Islet of Langerhans (tissue), 1 donor: ENCODE measurements around the gene LPP.

Experiments
- FAIRE-seq: peaks from one replicate; lab custom pipeline; 2011; peaks lifted over from hg19 to GRCh38; lab: Jason Lieb, UNC

LPP gene

DNA sequence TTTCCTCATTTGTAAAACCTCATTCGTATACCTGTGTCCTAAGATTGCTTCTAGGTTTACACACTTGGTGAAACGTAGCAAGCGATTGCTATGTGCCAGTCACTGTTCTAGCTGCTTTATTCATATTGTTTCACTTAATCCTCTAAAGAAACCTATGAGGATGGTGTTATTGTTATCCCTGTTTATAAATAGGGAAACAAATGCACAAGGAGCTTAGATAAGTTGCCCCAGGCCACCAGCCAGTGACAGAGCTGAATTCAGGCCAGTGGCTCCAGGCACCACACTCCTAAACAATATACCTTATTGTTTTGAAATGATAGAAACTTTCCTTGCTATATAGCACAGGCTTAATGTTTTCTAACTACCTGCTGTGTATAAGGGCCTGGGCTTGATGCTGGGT, 44.0 kb downstream of the LPP start:
- FAIRE-seq: no peak

DNA sequence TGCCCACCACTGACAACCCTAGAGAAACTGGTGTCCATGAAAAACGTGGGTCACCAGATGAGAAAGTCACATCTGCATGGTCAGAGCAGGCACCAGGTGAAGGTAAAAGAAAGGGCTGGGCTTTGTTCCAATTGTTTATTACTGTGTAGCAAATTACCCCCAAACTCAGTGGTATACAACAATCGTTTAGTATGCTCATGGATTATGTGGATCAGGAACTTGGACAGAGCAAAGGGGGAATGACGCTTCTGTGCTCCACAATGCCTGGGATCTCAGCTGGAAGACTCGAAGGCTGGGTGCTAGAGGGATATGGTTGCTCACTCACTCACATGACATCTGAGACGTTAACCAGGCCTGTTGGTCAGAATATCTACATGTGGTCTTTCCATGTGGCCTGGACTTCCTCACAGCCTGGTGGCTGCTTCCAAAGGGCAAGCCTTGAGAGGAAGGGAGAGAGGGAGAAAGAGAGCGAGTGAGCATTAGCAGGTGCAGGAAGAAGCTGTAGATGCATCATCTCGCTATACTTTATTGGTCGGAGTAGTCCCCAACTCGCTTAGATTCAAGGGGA, 44.9 kb downstream of the LPP start:
- FAIRE-seq: no peak

DNA sequence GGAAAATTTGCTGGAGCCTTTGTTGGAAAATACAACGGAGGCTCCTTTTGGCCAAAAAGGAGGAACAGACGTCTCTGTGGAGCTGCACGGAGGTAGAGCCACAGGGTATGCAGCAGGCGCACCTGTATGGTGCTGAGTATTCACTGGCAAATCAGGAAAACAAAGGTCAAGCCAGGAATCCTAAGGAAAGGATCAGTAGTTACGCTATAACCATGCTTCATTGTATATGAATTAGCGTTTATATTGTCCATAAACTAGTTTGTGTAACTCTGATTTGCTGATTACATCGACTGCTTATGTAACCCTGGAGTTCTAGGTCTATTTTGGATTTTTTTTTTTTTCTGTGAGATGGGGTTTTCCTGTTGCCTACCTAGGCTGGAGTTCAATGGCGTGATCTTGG, 45.4 kb downstream of the LPP start:
- no peak for FAIRE-seq

- no peak for FAIRE-seq
Observed at GRCh38 chr3:188200481-188200880, 46.5 kb downstream of the LPP start.

GRCh38 chr3:188202358-188203138, 48.6 kb downstream of the LPP start:
- FAIRE-seq: peak; percentile 68

DNA sequence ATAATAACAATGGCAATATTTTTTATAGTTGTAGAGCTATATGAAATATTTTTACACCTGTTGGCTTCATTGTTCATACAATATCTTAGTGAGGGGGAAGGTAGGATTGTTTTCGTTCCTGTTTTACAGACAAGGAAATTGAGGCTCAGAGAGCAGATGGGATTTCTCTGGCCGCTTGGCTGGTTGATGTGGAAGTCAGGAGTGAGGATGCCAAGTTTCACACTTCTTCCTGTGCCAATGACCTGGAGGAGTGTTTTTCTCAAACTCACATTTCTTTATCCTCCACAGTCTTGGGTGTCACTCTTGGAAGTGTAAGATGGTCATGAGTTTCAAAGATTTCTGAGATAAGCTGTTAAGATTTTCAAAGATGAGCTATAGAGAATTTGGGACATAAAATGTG, 50.6 kb downstream of the LPP start:
- no peak for FAIRE-seq

GRCh38 chr3:188205992-188206416, 52.0 kb downstream of the LPP start:
- no peak for FAIRE-seq

DNA sequence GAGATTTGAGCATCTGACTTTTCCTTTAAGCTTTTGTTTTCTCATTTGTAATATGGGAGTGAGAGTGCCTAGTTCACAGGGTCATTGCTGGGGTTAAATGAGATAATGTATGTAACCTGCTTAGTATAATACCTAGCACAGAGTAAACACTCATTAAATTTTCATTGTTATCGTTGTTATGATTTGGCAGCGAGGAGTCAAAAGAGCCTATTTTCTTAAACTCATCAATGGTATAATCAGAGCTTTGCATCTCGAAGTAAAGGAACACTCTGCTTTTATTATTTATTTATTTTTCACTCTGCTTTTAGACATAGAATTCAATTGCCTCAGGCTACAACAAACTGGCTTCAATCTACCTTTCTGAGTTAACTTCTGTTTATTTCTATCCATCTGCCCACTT, 52.8 kb downstream of the LPP start:
- no peak for FAIRE-seq

DNA sequence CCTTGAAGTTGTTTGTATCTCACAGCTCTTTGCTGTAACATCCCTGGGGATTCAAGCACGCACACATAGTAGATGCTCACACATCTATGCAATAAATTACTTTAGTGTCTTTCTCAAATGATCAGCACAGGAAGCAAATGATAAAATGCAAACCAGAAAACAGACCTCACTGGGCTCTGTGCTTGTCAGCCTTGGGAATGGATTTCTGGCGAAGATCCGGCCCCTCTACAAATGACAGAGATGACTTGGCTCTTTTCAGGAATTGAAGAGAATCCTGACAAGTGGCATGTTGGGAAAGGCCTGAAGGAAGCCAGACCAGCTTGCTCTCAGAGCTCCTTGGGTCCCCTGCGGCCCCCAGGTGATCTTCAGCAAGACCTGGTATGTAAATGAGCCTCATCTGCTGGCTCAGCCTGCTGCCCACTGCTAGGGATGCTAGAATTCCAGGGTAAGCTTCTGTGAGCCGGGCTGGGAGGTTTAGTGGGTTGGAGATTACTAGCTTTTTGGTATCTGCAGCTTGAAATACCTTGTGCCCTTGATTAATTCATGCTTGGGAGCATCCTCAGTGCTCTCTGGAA, 54.1 kb downstream of the LPP start:
- FAIRE-seq: no peak

DNA sequence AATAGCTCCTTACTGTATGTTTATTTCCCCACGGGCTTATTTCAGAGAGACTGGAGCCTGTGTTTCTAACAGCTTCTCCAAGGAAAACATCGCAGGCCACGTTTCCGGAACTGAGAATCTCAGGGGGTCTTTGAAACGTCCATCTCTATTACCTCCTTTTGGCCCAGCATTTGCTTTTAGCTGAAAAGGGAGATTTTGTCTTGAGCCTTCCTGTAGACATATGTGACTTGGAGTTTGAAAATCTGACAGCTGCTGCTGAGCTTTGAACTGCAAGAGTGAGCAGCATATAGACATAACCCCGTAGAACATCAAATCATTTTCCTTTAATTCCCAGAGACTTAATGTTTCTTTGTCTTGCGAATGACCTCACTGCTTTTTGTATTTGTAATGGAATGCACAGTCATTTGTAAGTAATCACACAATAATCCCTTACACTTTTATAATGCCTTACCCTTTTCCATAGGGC, 54.6 kb downstream of the LPP start:
- no peak for FAIRE-seq

DNA sequence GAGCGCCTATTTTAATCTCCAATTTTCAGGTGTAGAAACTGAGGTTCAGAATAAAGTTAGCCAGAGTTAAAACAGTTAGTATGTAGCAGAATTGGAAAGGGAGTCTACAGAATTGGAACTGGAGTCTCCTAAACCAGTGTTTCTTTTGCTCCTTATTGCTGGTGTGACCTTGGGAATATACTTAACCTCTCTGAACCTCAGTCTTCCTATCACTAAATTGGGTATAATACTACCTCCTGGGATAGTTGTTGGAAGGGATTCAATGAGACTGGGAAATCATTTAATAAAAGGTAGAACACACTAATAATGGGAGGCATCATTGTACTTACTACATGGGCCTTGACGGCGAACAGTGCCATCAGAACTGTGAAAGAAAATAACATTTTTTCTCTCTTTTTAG, 55.1 kb downstream of the LPP start:
- no peak for FAIRE-seq

GRCh38 chr3:188209740-188210139, 55.8 kb downstream of the LPP start:
- FAIRE-seq: no peak

GRCh38 chr3:188211476-188211875, 57.5 kb downstream of the LPP start:
- no peak for FAIRE-seq

- no peak for FAIRE-seq
Observed at GRCh38 chr3:188212308-188212969, 58.5 kb downstream of the LPP start.

DNA sequence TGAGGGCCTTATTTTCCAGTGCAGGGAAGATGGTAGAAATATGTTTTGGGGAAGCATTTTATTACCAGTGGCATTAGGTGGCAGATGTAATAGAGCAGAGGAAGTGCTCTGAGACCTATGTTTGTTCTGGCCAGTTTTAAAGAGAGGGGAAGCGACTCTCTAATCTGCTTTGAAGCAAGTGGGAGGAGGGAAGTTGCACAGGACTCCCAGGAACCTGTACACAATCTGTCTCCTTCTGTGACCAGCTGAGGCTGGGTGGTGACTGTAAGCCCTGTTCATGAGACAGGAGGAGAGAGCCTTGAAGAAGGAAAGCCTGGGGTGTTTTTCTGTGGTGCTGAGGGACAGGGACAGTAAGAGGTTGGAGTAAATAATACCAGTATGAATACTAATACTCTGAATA, 60.5 kb downstream of the LPP start:
- no peak for FAIRE-seq

DNA sequence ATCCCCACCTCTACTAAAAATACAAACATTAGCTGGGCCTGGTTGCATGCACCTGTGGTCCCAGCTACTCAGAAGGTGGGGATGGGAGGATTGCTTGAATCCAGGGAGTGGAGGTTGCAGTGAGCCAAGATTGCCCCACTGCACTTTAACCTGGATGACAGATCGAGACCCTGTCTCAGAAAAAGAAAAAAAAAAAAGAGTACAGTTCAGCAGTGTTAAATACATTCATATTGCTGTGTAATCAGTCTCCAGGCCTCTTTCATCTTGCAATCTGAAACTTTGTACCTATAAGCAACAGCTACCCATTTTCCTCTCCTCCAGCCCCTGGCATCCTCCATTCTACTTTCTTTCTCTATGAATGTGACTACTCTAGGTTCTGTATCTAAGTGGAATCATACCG, 61.2 kb downstream of the LPP start:
- FAIRE-seq: no peak

- no peak for FAIRE-seq
Observed at GRCh38 chr3:188217011-188217463, 63.1 kb downstream of the LPP start.

DNA sequence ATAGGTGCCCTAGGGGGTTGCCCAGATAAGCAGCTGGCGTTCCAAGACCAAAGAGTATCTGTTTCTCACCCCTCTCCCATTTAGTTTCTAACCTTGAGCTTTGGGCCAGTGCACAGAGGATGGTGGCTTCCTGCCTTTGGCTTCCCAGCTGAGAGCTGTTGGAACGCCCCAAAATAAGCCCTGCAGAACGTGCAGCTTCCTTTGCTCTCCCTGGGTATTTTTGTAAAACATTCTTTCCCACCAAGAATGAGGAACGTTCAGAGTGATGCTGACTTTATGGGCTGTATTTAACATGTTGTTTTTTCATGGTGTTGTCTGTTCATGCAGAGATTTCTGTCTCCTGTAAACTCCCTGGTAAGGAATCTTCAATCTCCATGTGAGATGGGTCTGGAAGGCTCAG, 63.8 kb downstream of the LPP start:
- FAIRE-seq: no peak

- FAIRE-seq: no peak
Observed at GRCh38 chr3:188218603-188219002, 64.6 kb downstream of the LPP start.

DNA sequence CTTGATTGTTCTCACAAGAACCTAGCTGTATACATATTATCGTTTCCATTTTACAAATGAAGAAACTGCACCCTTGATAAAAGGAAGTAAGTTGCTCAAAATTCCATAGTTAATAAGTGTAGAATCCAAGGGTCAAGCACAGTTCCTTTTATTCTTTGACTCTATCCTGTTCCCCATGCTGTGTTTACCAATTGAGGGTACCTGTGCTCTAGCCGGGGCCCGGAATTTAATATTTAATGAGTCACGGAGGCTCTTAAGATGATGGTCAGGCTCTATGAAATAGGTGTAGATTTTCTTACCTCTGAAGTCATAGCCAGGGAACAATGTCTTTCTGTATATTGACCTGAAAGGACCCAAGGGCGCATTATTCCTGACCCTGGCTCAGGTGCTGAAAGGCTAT, 65.2 kb downstream of the LPP start:
- no peak for FAIRE-seq

DNA sequence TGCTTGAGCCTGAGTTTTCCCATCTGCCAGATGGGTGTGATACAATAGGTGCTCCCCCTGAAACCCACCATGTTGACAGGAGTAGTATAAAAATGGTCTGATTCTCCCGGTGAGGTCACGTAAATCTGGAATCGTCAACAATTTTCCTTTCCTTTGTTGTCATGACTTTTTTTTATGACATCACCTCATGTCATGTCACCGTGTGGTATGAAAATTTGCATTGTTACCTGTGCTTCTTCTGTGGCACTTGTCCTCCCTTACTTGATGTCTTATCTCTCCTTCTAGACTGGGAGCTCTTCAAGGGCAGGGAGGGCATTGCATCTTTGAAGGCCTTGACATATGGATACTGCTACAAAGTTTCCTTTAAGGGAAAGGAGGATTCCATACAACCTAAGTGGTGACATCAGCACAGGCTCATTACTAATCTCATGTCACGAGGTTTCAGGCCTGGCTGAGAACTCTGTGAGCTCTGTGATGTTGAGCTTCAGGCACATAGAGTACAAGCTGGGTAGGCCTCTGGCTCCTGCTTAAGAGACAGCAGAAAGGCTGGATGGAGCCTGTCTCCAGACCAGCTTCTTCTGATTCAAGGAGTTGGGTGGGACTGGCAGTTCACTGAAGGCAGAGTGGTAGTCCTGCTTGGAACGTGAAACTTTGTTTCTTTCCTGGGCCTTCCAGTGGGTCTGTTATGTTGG, 66.3 kb downstream of the LPP start:
- FAIRE-seq: no peak

DNA sequence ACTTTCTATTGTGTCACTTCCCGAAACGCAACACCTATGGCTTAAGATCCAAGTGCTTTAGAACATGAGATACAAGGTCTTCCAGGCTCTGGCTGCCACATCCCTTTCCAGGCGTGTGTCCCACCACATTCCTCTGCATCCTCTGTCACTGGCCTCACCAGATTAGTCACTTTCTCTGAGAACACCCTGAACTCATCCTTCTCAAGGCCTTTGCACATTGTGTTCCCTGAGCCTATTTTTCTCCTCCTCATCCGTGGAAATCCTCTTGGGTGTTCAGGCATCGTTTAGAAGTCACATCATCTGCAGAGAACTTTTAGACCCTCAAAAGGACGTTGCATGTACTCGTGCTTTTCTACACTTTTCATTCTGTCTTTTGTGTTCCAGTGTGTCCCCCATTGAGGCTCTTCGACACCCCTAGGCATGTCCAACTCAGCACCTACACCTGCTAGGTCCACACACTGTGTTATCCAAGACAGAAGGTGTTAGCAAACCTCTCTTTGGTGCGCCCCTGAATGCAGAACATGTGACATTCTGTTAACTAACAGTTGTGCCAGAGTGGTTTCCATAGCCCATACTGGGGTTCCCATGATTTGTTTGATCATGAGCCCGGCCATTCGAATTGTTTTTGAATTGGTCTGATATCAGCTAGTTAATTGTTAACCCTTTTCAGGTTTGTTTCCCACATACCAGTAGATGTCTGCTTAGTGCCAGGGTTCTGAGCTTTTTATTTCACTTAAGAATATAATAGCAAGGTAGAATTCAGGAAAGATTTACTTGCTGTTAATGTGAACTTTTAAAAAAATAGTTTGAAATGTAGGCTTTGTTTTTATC, 67.2 kb downstream of the LPP start:
- FAIRE-seq: no peak
